Measurements from ENCODE around the gene GGPS1. TPM values are rescaled to one million over a fixed set of nuclear protein-coding genes. Genes with fewer than 3 reads are reported as not detected.

Gene GGPS1
- total and polyA plus RNA-seq, 2 experiments from 2014 or later, result 32.6 to 36.3 TPM

- peaks cover 99% of the 10 kb centered on the region for H4K20me1 ChIP-seq (ENCODE audit: insufficient read depth, poor library complexity, severe bottlenecking)
- peaks cover 12% of the 10 kb centered on the region for H3K4me1 ChIP-seq (ENCODE audit: insufficient read depth)
- H2AFZ ChIP-seq, result no peak overlapping the region
- peaks cover 100% of the 10 kb centered on the region for H3K79me2 ChIP-seq
- H3K4me2 ChIP-seq, result no peak overlapping the region
- H3K9me3 ChIP-seq (ENCODE audit: low read depth), result no peaks in the 10 kb centered on the region
- no peak overlapping the region for H3K4me3 ChIP-seq
- WGBS (ENCODE audit: low lambda C conversion rate, missing lambda C conversion rate), result 92% methylated on average over 6 of the region's 6 CpGs
- no peaks in the 10 kb centered on the region for H3K36me3 ChIP-seq (replicated peaks; ENCODE audit: insufficient read depth, low read depth)
- TF ChIP-seq EZH2phosphoT487 (IDR thresholded peaks at IDR 0.05; ENCODE audit: low read depth, severe bottlenecking, unreplicated experiment) (no peak), CTCF (IDR thresholded peaks at IDR 0.05; ENCODE audit: poor library complexity) (no peak), EZH2 (IDR thresholded peaks at IDR 0.05; ENCODE audit: borderline replicate concordance) (no peak)
- no peaks in the 10 kb centered on the region for H3K27me3 ChIP-seq
- H3K9me2 ChIP-seq (replicated peaks; ENCODE audit: insufficient read depth), result no peaks in the 10 kb centered on the region
- H3K27ac ChIP-seq, result no peak overlapping the region
- DNase-seq (ENCODE audit: low spot score), result no peak
These were observed 7.7 kb upstream of the GGPS1 start for GRCh38 chr1:235320521-235321179.

- WGBS (ENCODE audit: low lambda C conversion rate, missing lambda C conversion rate), result 93% methylated on average over 5 of the region's 5 CpGs
- Histone ChIP-seq H3K4me2 (peak overlapping the region; percentile 86), H3K4me1 (ENCODE audit: insufficient read depth) (peaks cover 20% of the 10 kb centered on the region), H3K27ac (no peak overlapping the region), H3K9me3 (ENCODE audit: low read depth) (no peaks in the 10 kb centered on the region), H3K36me3 (replicated peaks; ENCODE audit: insufficient read depth, low read depth) (no peaks in the 10 kb centered on the region), H3K79me2 (peaks cover 85% of the 10 kb centered on the region), H3K27me3 (no peaks in the 10 kb centered on the region), H3K4me3 (no peak overlapping the region), H2AFZ (no peak overlapping the region), H3K9me2 (replicated peaks; ENCODE audit: insufficient read depth) (no peaks in the 10 kb centered on the region), H4K20me1 (ENCODE audit: insufficient read depth, poor library complexity, severe bottlenecking) (peaks cover 77% of the 10 kb centered on the region)
- TF ChIP-seq EZH2phosphoT487 (IDR thresholded peaks at IDR 0.05; ENCODE audit: low read depth, severe bottlenecking, unreplicated experiment) (no peak), EZH2 (IDR thresholded peaks at IDR 0.05; ENCODE audit: borderline replicate concordance) (no peak), CTCF (IDR thresholded peaks at IDR 0.05; ENCODE audit: poor library complexity) (no peak)
- no peak for DNase-seq (ENCODE audit: low spot score)
These were observed 4.1 kb upstream of the GGPS1 start for GRCh38 chr1:235324296-235324695.

GRCh38 chr1:235325139-235325538 is 3.2 kb upstream of the GGPS1 start:
- Histone ChIP-seq H3K9me3 (ENCODE audit: low read depth) (no peaks in the 10 kb centered on the region), H3K9me2 (replicated peaks; ENCODE audit: insufficient read depth) (no peaks in the 10 kb centered on the region), H3K4me3 (no peak overlapping the region), H3K79me2 (peaks cover 82% of the 10 kb centered on the region), H3K4me1 (ENCODE audit: insufficient read depth) (peaks cover 23% of the 10 kb centered on the region), H3K27me3 (no peaks in the 10 kb centered on the region), H3K4me2 (peak overlapping the region; percentile 86), H2AFZ (no peak overlapping the region), H3K27ac (no peak overlapping the region), H4K20me1 (ENCODE audit: insufficient read depth, poor library complexity, severe bottlenecking) (peaks cover 75% of the 10 kb centered on the region), H3K36me3 (replicated peaks; ENCODE audit: insufficient read depth, low read depth) (no peaks in the 10 kb centered on the region)
- DNase-seq (ENCODE audit: low spot score), result no peak
- 73% methylated on average over 3 of the region's 3 CpGs for WGBS (ENCODE audit: low lambda C conversion rate, missing lambda C conversion rate)
- no peak for TF ChIP-seq CTCF (IDR thresholded peaks at IDR 0.05; ENCODE audit: poor library complexity)
- no peak for TF ChIP-seq EZH2phosphoT487 (IDR thresholded peaks at IDR 0.05; ENCODE audit: low read depth, severe bottlenecking, unreplicated experiment)
- no peak for TF ChIP-seq EZH2 (IDR thresholded peaks at IDR 0.05; ENCODE audit: borderline replicate concordance)

All from hepatocyte (in vitro differentiated cells).